ENCODE results near the gene GAN.
A peak's percentile ranks its signal among the peaks of the same experiment; 100 is the strongest.
"Not testable (repeated sequence)": the region's sequence is repeated elsewhere in the genome, so short reads cannot be mapped to it uniquely, and the experiment has no call there.

The GAN gene

DNA sequence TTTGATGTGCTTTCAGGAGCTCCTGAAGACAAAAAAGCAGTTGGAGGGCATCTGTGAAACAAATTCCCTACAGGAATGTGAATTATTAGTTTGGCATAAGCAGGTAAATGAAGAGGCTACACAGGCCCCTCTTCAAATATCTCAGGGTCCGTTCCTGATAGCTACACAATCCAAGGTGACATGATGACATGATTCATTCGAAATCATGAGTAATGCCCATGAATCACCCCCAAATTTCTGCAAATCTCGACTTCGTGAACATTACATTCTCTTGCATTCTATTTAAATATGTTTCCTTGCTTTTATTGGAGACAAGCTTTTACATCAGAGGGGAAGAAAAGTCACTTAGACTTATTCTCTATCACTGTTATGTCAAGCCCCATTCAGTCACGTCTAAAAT, 22.3 kb downstream of the GAN start (continued):
- TF ChIP-seq ZSCAN16 (tag by site-specific recombination; IDR thresholded peaks at IDR 0.05) (no peak), ZNF266 (tag by site-specific recombination; IDR thresholded peaks at IDR 0.05; ENCODE audit: low read depth) (no peak), ZNF544 (tag by site-specific recombination; IDR thresholded peaks at IDR 0.05) (no peak), ZNF560 (tag by site-specific recombination; IDR thresholded peaks at IDR 0.05; ENCODE audit: borderline replicate concordance) (no peak), KLF9 (tag by site-specific recombination; IDR thresholded peaks at IDR 0.05; ENCODE audit: low read depth) (no peak), ZBTB1 (tag by site-specific recombination; IDR thresholded peaks at IDR 0.05) (no peak), ZNF16 (tag by site-specific recombination; IDR thresholded peaks at IDR 0.05; ENCODE audit: low read depth) (no peak)

GRCh38 chr16:81345172-81345571, 30.4 kb downstream of the GAN start:
- TF ChIP-seq ZNF146 (tag by site-specific recombination; IDR thresholded peaks at IDR 0.05): peak; percentile 56; the same call in 1 of the 2 replicates
- CTCF ChIA-PET: interaction anchor here (0.8 kb wide), 1 partner anchor 421 kb away, joined by 3 read pairs; no protein-coding TSS in a partner anchor
- H3K4me1 ChIP-seq (ENCODE audit: control insufficient read depth, insufficient read depth, low read length); H3K4me3 ChIP-seq (ENCODE audit: low read depth, low read length); POLR2A ChIA-PET; H3K36me3 ChIP-seq (ENCODE audit: control insufficient read depth in 2 of 2, insufficient read depth in 1 of 2, low read length in 2 of 2); H3K27ac ChIP-seq (ENCODE audit: extremely low read depth, low read depth, low read length); H3K9me3 ChIP-seq (ENCODE audit: control insufficient read depth, insufficient read depth, low read depth, low read length): not testable (repeated sequence)

GRCh38 chr16:81347425-81347824, 32.7 kb downstream of the GAN start:
- no peaks in the 10 kb centered on the region for H3K4me1 ChIP-seq (ENCODE audit: control insufficient read depth, insufficient read depth, low read length)
- no peaks in the 10 kb centered on the region for H3K9me3 ChIP-seq (ENCODE audit: control insufficient read depth, insufficient read depth, low read depth, low read length)
- H3K36me3 ChIP-seq (ENCODE audit: control insufficient read depth in 2 of 2, insufficient read depth in 1 of 2, low read length in 2 of 2): peaks cover 0 to 7% of the 10 kb centered on the region in 2 experiments; a peak in 1 of 3 replicates
- ChIA-PET CTCF (interaction anchor here (0.8 kb wide), 1 partner anchor 383 kb away, joined by 3 read pairs; no protein-coding TSS in a partner anchor), POLR2A (no interaction called here)
- H3K4me3 ChIP-seq (ENCODE audit: low read depth, low read length): no peak overlapping the region
- no peak overlapping the region for H3K27ac ChIP-seq (ENCODE audit: extremely low read depth, low read depth, low read length)
- TF ChIP-seq KLF16 (tag by site-specific recombination; IDR thresholded peaks at IDR 0.05) (no peak), SETDB1 (IDR thresholded peaks at IDR 0.05; ENCODE audit: insufficient read length, low read length) (peak; percentile 26)

- TF ChIP-seq, protein P1, sequence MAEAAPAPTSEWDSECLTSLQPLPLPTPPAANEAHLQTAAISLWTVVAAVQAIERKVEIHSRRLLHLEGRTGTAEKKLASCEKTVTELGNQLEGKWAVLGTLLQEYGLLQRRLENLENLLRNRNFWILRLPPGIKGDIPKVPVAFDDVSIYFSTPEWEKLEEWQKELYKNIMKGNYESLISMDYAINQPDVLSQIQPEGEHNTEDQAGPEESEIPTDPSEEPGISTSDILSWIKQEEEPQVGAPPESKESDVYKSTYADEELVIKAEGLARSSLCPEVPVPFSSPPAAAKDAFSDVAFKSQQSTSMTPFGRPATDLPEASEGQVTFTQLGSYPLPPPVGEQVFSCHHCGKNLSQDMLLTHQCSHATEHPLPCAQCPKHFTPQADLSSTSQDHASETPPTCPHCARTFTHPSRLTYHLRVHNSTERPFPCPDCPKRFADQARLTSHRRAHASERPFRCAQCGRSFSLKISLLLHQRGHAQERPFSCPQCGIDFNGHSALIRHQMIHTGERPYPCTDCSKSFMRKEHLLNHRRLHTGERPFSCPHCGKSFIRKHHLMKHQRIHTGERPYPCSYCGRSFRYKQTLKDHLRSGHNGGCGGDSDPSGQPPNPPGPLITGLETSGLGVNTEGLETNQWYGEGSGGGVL (tag by site-specific recombination; IDR thresholded peaks at IDR 0.05): no peak
- no peak for TF ChIP-seq ZNF677 (tag by site-specific recombination; IDR thresholded peaks at IDR 0.05)
- TF ChIP-seq, protein P2, sequence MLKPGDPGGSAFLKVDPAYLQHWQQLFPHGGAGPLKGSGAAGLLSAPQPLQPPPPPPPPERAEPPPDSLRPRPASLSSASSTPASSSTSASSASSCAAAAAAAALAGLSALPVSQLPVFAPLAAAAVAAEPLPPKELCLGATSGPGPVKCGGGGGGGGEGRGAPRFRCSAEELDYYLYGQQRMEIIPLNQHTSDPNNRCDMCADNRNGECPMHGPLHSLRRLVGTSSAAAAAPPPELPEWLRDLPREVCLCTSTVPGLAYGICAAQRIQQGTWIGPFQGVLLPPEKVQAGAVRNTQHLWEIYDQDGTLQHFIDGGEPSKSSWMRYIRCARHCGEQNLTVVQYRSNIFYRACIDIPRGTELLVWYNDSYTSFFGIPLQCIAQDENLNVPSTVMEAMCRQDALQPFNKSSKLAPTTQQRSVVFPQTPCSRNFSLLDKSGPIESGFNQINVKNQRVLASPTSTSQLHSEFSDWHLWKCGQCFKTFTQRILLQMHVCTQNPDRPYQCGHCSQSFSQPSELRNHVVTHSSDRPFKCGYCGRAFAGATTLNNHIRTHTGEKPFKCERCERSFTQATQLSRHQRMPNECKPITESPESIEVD (tag by site-specific recombination; IDR thresholded peaks at IDR 0.05): no peak
- TF ChIP-seq ZNF777 (tag by site-specific recombination; IDR thresholded peaks at IDR 0.05; ENCODE audit: borderline replicate concordance): no peak
- no peak for TF ChIP-seq ZNF624 (tag by site-specific recombination; IDR thresholded peaks at IDR 0.05)
- no peak for TF ChIP-seq ZNF623 (tag by site-specific recombination; IDR thresholded peaks at IDR 0.05)
- TF ChIP-seq ZNF707 (tag by site-specific recombination; IDR thresholded peaks at IDR 0.05): no peak
- TF ChIP-seq TRIM28 (IDR thresholded peaks at IDR 0.05; ENCODE audit: borderline replicate concordance, low read length): no peak
- no peak for TF ChIP-seq ZNF404 (tag by site-specific recombination; IDR thresholded peaks at IDR 0.05)
- TF ChIP-seq ZNF660 (tag by site-specific recombination; IDR thresholded peaks at IDR 0.05): no peak
- TF ChIP-seq ZNF248 (tag by site-specific recombination; IDR thresholded peaks at IDR 0.05): no peak
- ChIA-PET POLR2A (no interaction called here), CTCF (interaction anchor here (0.7 kb wide), 3 partner anchors 22 to 233 kb away, joined by 3 to 5 read pairs (median 3); no protein-coding TSS in a partner anchor)
- Histone ChIP-seq H3K4me3 (ENCODE audit: low read depth, low read length) (no peak overlapping the region), H3K4me1 (ENCODE audit: control insufficient read depth, insufficient read depth, low read length) (no peaks in the 10 kb centered on the region), H3K36me3 (ENCODE audit: control insufficient read depth in 2 of 2, insufficient read depth in 1 of 2, low read length in 2 of 2) (peaks cover 0 to 13% of the 10 kb centered on the region in 2 experiments; a peak in 1 of 3 replicates), H3K9me3 (ENCODE audit: control insufficient read depth, insufficient read depth, low read depth, low read length) (no peaks in the 10 kb centered on the region), H3K27ac (ENCODE audit: extremely low read depth, low read depth, low read length) (no peak overlapping the region)
These were observed 35.0 kb downstream of the GAN start for GRCh38 chr16:81349608-81350305.
